GM10266 (cell line): ENCODE data around the gene FNBP1L.

Source experiments
- DNase-seq: peaks from one replicate; pipeline ENCODE4 v3.0.0; 2012; ENCODE audit errors: extremely low spot score
- TF ChIP-seq, protein P1 (sequence below): IDR thresholded peaks from 2 replicates; pipeline ENCODE4 v1.5.1; 2012; ENCODE audit warnings: mild to moderate bottlenecking, low read depth; ENCODE audit not compliant: control insufficient read depth, insufficient read depth; ENCODE audit errors: missing control alignments

The FNBP1L gene

GRCh38 chr1:93593854-93594602, 146.1 kb downstream of the FNBP1L start:
- no peak for DNase-seq
- TF ChIP-seq, protein P1, sequence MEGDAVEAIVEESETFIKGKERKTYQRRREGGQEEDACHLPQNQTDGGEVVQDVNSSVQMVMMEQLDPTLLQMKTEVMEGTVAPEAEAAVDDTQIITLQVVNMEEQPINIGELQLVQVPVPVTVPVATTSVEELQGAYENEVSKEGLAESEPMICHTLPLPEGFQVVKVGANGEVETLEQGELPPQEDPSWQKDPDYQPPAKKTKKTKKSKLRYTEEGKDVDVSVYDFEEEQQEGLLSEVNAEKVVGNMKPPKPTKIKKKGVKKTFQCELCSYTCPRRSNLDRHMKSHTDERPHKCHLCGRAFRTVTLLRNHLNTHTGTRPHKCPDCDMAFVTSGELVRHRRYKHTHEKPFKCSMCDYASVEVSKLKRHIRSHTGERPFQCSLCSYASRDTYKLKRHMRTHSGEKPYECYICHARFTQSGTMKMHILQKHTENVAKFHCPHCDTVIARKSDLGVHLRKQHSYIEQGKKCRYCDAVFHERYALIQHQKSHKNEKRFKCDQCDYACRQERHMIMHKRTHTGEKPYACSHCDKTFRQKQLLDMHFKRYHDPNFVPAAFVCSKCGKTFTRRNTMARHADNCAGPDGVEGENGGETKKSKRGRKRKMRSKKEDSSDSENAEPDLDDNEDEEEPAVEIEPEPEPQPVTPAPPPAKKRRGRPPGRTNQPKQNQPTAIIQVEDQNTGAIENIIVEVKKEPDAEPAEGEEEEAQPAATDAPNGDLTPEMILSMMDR = no peak

- TF ChIP-seq, protein P1 = no peak
- no peak for DNase-seq
These were observed 146.6 kb downstream of the FNBP1L start for GRCh38 chr1:93594603-93594880.

- no peak for DNase-seq
- TF ChIP-seq, protein P1 = no peak
These were observed 147.3 kb downstream of the FNBP1L start for GRCh38 chr1:93595266-93595665.

- DNase-seq = no peak
- TF ChIP-seq, protein P1 = no peak
These were observed 147.8 kb downstream of the FNBP1L start for GRCh38 chr1:93595743-93596142.

GRCh38 chr1:93596329-93597089, 148.6 kb downstream of the FNBP1L start:
- TF ChIP-seq, protein P1 = no peak
- DNase-seq = no peak

- TF ChIP-seq, protein P1 = no peak
- DNase-seq = no peak
These were observed 149.8 kb downstream of the FNBP1L start for GRCh38 chr1:93597709-93598108.

- TF ChIP-seq, protein P1 = no peak
- DNase-seq = no peak
These were observed 150.5 kb downstream of the FNBP1L start for GRCh38 chr1:93598396-93598795.
